HG02571 (cell line): ENCODE results near the gene NAP1L4.

Source experiments
- ATAC-seq: cut with Tn5 transposase; IDR thresholded peaks from one replicate; pipeline ENCODE4 v1.9.1; 2021; ENCODE audit warnings: mild to moderate bottlenecking, moderate library complexity; ENCODE audit not compliant: unreplicated experiment

NAP1L4 gene

GRCh38 chr11:3010521-3011275 is 18.6 kb upstream of the NAP1L4 start:
- no peak for ATAC-seq

- ATAC-seq, result no peak
These were observed 17.9 kb upstream of the NAP1L4 start for GRCh38 chr11:3010004-3010403.

- ATAC-seq, result no peak
These were observed 17.4 kb upstream of the NAP1L4 start for GRCh38 chr11:3009481-3009880.

DNA sequence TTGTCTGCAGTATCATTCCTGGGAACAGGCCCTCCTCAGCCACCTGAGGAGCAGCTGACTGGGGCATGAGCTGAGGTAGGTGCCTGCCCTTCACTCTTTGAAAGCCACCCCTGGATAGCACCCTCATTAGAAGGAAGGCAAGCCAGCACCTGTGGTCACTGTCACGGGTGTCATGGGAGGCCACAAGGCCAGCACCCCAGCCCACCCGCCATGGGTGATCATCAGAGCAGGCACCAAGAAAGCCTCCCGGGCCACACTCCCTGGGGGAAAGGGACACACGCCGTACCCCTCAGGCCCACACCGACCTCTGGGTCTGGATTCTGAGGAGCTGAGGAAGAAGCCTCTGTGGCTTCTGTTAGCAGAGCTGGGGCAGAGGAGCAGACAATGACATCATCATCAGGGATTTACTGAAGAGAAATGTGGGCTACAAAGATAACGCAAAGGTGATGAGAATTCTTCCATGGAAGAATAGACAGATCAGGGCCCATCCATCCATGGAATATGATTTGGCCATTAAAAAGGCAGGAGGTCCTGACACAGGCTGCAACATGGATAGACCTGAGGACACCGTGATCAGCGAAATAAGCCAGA is 16.7 kb upstream of the NAP1L4 start:
- ATAC-seq, result no peak

DNA sequence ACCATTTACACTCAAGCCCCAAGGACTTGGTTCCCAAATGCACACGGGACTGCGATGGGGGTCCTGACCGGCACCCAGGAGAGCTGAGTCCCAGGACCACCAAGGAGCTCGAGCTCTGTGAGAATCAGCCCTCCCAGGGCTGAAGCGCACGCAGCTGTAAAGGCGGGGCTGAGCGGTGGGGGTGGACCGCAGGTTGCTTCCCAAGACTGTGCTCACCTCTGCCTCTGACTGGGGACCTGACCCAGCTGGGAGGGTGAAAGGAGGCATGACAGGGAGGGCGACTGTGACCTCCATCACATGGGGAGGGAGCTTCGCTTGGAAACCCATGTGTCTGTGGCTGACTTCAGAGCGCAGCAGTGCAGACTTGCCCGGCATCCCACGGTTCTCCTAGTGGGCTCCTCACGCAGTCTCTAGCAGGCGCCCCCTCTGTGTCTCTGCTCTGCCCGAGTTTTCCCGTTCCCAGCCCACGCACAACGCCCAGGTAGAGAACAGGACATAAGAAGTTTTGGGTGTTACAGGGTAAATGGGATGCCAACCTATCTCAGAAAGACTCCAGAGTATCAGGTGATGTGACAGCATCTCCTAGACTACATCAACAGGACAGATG is 15.4 kb upstream of the NAP1L4 start:
- no peak for ATAC-seq

DNA sequence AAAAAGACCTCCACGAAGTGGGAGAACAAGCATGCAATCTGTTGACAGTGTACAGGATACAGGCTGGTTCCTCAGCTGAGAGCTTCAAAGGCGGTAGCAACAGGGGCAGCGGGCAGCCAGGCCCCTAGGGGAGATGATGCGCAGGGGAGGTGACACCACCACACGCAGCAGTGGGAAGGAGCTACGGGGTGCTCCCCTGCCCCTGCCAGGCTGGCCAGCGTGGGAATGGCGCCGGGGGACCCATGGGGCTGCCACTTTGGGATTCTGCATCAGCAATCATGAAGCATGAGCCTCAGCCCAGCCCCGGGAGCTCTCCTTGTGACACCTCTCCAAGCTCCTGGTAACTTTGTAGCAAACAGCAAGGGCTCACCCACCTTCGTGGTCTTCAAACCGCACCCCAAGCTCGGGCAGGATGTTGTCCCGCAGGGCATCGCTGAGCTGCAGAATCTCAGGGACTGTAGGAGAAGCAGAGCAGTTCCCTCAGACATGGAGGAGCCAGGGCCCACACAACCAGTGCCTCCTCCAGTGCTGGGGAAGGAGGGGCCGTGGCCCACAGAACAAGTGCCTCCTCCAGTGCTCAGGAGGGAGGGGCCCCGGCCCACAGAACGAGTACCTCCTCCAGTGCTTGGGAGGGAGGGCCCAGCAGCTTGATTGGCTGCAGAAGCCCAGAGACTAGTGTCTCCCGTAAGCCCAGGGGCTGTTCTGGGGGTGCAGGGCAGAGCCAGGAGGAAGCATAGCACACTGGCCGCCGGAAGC is 14.6 kb upstream of the NAP1L4 start:
- ATAC-seq, result no peak

GRCh38 chr11:3004481-3004880 is 12.4 kb upstream of the NAP1L4 start:
- ATAC-seq, result no peak

DNA sequence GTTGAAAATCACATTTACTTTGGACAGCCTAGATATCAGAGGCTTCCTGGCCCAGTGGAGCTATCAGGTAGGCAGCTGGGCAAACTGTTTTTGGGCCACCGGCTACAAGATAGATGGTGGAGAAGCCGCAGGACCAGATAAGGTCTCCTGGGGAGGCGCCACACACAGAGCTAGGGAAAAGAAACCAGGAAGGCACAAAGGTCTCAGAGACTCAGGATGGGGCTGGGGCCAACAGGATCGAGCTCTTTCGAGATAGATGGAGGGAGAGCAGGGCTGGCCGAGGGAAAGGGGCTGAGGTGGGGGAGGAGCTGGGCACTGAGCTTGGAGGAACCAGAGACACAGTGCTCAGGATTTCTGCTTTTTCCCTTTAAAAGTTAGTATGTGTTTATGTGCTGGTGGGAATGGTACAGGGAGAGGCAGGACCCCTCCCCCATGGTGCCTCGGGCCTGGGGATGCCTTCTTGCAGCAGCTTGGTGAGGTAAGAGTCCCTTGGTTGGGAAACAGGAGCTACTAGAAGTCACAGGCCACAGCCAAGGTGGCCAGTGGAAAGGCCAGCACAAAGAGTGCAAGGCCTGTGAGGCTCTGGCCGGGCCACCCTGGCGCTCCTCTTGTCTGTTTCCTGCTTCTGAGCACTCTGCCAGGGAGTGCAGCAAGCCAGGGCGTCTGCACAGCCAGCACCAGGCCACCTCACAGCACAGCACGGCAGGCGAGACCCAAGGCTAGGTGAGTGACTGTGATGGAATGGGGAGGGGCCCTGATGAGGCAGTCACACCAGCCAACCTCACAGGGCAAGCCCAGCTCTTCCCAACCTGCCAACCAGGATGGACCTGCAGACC is 11.5 kb upstream of the NAP1L4 start:
- ATAC-seq, result no peak

DNA sequence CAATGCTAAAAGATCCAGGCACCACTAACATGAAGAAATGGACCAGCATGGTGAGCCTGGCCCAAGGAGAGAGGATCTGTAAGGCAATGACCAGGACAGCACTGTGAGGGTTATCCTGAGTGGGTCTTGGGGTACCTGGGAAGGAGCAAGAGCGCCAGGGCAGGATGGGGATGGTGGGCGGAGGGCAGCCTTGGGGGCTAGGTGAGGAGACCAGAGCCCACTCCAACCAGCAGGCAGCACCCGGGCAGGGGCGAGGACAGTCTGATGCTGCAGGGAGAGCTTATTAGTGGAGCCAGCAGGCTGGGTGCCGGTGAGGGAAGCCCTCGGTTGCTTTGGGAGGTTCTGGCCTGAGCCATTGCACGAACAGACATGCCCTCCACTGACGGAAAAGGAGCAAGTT is 10.7 kb upstream of the NAP1L4 start:
- ATAC-seq, result no peak

- no peak for ATAC-seq
These were observed 10.3 kb upstream of the NAP1L4 start for GRCh38 chr11:3002351-3002861.

DNA sequence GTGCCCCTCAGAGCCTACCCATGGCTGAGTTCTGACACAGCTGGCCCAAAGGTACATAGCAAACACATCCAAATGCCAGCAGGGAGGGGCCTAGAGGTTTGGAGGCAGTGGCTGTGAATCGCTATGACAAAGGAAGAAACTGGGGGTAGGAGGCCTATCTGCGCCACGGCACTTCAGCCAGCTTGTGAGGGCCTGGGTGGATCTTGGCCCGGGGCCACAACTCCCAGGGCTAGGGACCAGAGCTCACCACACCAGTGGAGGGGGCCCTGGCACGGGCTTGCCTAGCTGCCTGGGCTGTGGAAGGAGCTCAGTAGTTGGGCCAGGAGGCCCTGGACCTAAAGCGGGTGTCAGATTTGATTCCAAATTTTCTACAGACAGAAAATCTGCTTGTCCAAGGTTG is 9.4 kb upstream of the NAP1L4 start:
- no peak for ATAC-seq

GRCh38 chr11:3000032-3000961 is 8.2 kb upstream of the NAP1L4 start:
- ATAC-seq, result no peak

GRCh38 chr11:2999464-2999998 is 7.4 kb upstream of the NAP1L4 start:
- ATAC-seq, result no peak

DNA sequence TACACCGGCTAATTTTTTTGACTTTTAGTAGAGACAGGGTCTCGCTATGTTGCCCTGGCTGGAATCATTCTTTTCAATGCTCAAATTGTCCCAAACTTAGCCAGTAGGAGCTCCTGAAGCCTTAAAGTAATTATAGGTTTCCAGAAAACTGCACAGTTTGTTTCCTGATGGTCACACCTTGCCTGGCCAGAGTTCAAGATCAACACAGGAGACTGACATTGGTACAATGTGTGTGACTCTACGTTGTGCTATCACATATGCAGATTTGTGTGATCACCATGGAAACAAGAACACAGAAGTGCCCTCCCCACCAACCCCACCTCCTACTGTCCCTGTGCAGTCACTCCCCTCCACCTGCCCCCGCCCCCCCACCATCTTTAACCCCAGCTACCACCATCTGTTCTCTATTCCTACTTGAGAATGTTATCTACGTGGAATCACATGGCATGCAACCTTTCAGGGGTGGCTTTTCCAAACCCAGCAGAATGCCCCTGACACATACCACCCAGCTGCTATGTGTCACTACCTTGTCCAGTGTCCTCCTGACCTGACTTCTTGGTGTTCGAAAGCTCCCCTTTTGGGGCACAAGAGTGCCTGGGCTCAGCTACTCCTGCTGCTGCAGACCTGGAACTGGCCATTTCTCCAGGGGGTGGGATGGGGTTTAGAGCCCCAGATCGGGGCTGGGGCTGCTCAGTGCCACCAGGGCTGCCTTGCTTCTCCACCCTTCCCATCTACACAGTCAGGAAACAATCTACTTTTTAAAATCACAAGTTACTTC is 6.1 kb upstream of the NAP1L4 start:
- ATAC-seq, result no peak

DNA sequence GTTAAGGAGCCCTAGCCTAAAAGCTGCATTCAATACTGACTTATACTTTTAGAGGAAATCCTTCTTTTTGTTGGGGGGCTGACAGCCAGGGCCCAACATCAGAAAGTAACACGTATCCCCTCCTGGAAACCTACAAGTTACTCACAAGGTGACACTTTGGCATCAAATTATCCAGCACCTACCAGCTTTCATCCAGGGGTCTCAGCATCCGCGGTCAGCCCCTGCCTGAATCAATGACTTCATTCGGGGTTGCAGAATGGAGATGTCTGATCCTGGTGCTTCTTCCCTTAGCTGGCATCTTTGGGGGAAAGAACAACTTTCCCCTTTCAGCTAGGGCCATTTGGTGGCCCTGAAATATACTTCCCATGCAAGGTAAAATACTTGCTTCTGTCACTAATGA is 5.3 kb upstream of the NAP1L4 start:
- no peak for ATAC-seq

- ATAC-seq, result no peak
These were observed 4.8 kb upstream of the NAP1L4 start for GRCh38 chr11:2996976-2997375.

DNA sequence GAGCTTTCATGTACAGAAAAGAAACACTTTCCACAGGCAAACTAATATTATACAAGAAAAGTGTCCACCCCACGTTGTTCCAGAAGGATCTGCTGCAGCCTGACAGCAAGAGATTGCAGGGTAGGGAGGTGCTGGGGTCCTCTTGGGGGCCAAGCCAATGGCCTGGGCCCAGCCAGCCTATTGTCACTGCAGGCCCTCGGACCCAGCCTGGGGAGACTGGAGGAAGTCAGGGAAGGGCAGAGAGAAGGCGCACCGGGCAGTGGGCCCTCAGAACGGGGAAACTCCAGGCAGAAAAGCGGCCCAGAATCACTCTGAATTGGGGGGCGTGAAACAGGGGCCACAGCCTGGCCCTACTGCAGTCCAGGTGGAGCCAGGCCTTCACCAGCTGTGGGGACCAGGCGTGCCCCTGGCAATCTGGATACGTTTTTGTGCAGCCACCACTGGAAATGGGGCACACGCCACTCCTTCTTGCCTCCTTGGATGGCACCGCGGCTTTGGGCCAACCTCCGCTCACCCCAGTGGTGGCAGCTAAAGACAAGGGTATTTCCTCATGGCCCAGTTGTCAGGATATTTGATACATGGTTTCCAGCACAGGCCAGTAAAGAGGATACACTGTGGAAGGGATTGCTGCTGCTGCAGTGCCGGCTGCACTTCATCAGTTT is 3.9 kb upstream of the NAP1L4 start:
- no peak for ATAC-seq

DNA sequence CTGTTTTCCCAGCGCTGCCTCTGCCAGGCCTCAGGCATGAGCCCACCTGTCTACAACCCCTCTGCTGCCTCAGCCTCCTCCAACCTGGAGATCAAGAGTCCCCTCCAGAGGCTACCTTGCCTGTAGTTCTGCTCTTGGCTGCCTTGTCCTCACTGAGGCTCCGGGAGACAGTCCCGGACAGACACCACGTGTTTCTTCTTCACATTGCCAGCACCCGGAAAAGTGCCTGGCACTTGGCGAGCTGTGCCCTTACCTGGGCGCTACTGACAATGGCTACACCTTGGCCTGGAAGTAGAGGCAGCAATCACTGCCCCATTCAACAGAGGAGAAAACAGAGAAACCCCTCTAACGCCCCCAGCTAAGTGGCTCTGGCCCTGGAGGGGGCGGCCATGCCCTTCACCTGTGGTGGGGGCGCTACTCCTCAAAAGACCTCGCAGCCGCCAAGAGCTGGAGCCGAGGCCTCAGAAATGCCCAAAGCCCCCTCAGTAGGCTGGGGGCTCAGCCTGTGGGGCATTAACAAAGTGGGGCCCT is 3.0 kb upstream of the NAP1L4 start:
- no peak for ATAC-seq
